HG03457 (cell line): ENCODE measurements around the gene HEYL.
"Not testable (repeated sequence)": the region's sequence is repeated elsewhere in the genome, so short reads cannot be mapped to it uniquely, and the experiment has no call there.

ENCODE experiments used
- ATAC-seq: cut with Tn5 transposase; IDR thresholded peaks from one replicate; pipeline ENCODE4 v1.9.1; 2021; ENCODE audit warnings: moderate number of reproducible peaks; ENCODE audit not compliant: unreplicated experiment

Gene HEYL

DNA sequence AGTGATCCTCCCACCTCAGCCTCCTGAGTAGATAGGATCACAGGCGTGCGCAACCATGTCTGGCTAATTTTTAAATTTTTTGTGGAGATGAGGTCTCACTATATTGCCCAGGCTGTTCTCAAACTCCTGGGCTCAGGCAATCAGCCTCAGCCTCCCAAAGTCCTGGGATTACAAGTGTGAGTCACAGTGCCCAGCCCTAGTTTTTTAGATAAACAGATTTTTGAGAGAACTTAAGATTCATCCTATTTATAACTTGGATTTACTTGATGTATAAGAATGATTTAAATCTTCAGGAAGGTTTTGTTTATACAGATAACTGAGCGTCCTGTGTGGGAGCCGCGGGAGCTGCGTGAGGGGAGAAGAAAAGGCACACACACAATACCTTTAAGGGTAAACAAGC lies 26.2 kb downstream of the HEYL start:
- no peak for ATAC-seq

DNA sequence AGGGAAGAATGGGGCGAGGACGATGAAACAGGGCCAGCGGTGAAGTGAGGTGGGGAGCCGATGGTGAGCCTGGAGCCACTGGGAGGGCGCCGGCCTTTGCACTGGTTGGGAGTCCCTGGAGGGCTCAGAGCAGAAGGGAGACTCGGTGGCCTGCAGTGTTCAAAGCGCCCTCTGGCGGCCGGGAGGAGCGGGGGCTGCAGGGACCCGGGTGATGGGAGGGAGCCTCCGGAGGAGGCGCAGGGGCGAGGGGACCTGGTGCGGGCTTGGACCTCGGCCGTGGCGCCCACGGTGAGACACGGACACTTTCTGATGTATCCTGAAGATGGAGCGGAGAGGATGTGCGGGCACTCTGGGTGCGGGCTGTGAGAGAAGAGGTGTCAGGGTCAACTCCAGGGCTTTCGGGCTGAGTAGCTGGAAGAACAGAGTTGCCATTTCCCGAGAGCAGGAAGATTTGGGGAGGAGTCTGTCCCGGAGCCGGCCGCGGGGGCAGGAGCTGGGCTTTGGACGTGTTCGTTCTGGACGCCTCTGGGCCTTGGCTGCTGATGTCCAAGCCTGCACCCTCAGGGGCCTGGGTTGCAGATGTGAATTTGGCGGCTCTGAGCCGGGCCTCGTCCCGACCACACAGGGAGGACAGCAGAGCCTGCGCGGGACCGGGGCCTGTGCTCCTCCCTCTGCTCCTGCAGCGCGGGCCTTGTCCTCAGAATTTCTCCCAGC lies 29.7 kb downstream of the HEYL start:
- no peak for ATAC-seq

DNA sequence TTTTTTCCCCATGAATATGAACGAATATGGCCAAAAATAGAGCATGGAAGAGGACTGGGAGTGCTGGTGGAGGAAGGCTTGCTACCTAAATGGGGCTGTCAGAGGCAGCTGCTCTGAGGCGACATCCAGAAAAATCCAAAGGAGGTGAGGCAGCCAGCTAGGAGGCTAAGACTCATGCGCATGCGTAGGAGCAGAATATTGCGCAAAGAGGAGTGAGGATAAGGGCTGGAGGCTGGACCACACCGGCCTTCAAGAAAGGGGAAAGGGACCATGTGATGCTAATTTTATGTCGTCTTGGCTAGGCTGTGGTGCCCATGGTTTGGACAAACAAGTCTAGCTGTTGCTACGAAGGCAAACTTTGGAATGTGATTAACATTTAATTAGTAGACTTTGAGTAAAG lies 30.5 kb downstream of the HEYL start:
- ATAC-seq, result no peak

DNA sequence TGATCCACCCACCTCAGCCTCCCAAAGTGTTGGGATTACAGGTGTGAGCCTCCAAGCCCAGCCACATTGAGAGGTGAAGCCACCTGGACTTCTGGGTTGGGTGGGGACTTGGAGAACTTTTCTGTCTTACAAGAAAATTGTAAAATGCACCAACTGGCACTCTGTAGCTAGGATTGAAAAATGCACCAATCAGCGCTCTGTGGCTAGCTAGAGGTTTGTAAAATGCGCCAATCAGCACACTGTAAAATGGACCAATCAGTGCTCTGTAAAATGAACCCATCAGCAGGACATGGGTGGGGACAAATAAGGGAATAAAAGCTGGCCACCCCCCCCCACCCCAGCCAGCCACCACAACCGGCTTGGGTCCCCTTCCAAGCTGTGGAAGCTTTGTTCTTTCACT lies 35.8 kb downstream of the HEYL start:
- ATAC-seq, result not testable (repeated sequence)

DNA sequence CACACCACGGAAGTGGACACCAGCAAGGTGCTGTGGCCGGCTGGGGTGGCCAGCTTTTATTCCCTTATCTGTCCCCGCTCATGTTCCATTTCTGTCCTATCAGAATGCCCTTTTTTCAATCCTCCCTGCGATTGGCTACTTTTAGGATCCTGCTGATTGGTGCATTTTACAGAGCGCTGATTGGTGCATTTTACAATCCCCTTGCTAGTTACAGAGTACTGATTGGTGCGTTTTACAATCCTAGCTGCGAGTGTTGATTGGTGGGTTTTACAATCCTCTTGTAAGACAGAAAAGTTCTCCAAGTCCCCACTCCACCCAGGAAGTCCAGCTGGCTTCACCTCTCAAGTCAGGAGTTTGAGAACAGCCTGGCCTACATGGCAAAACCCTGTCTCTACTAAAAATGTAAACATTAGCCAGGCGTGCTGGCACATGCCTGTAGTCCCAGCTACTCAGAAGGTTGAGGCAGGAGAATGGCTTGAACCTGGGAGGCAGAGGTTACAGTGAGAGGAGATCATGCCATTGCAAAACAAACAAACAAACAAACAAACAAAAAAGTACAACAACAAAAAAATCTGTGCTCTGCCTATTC lies 37.7 kb downstream of the HEYL start:
- not testable (repeated sequence) for ATAC-seq

DNA sequence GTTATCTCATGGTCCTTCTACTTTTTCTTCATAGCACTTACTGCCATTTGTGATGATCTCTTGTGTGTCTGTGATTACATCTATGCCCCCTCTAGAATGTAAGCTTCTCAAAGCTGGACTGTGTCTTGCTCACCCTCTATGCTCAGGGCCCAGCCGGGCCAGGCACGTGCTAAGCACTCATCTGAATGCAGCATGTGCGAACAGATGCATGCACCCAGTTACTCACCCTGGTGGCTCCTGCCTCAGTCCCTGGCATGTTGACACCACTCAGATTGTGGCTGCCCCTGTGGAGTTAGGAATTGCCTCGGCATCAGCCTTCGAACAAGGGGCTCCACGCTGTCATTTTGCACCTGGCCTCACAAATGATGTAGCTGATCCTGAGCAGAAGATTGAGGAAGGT lies 43.3 kb downstream of the HEYL start:
- no peak for ATAC-seq

DNA sequence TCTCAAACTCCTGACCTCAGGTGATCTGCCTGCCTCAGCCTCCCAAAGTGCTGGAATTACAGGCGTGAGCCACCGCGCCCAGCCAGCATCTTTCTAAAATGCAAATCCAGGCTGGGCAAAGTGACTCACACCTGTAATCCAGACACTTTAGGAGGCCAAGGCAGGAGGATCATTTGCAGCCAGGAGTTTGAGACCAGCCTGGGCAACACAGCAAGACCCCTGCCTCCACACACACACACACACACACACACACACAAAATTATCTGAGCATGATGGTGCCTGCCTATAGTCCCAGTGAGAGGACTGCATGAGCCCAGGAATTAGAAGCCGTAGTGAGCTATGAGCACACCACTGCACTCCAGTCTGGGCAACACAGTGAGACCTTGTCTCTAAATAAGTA lies 46.1 kb downstream of the HEYL start:
- no peak for ATAC-seq

DNA sequence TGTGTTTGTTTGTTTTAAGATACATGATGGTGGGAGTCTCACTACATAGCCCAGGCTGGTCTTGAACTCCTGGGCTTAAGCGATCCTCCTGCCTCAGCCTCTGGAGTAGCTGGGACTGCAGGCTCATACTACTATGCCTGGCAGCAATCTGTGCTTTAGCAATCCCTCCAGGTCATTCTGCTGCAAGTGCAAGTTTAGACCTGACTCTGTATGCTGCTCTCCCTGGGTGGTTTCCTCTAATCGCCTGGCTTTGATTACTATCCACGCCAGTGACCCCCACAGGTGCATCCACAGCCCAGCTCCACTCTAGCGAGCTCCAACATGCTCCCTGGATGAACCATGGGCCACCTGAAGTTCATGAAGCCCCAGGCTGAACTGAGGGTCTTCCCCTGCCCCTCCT lies 47.4 kb downstream of the HEYL start:
- ATAC-seq, result no peak

DNA sequence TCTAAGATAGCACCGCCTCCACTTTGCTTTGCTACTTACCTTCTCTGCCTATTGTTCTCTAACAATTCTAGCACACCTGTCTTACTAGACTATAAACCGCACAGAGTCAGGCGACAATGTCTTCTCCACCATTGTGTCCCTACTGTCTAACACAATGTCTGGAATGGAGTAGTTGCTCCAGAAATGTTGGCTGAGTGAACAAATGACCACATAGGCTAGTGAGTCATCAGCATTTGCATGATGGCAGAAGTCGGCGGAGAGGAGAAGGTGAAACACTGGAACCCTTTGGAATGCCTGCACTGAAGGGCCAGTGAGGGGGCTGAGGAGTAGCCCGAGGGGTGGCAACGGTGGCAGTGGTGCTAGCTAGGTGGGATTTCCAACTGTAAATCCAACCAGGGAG lies 48.9 kb downstream of the HEYL start:
- ATAC-seq, result no peak

DNA sequence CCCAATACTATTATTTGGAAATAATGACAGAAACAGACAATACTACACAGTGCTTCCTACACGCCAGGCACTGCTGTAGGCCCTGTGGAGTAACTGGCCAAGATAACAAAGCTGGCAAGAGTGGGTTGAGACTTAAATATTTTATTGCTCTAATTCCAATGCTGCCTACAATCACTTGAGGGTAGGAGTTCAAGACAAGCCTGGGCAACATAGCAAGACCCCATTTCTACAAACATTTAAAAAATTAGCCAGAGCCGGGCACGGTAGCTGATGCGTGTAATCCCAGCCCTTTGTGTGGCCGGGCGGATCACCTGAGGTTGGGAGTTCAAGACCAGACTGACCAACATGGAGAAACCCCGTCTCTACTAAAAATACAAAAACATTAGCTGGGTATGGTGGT lies 53.5 kb downstream of the HEYL start:
- ATAC-seq, result no peak

DNA sequence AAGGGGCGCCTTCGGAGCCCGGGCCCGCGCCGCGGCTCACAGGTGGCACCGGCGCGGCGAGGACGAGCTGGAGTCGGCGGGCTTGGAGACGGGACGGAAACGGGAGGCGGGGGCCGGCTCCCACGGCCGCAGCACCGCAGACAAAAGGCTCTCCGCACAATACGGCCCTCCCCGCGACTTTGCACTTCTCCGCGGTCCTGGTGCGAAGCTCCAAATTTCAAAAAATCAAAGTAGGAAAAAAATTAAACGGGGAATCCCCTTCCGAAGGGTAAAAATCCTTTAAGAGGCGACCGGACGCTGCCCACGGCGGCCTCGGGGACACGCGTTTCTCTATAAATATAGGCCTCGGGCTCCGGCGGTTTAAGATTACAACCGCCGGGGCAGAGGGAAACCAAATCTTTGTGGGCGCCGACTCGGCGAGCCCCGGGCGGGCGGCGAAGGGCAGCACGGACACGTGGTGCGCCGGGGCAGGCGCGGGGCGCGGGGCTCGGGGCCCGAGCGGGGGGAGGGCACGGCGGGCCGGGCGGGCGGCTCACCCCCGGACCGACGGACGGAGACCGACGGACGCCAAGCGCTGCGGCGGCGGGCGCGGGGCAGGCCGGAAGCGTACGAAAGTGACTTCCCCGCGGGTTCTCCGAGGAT lies 63.3 kb downstream of the HEYL start:
- ATAC-seq, result peak; percentile 27

DNA sequence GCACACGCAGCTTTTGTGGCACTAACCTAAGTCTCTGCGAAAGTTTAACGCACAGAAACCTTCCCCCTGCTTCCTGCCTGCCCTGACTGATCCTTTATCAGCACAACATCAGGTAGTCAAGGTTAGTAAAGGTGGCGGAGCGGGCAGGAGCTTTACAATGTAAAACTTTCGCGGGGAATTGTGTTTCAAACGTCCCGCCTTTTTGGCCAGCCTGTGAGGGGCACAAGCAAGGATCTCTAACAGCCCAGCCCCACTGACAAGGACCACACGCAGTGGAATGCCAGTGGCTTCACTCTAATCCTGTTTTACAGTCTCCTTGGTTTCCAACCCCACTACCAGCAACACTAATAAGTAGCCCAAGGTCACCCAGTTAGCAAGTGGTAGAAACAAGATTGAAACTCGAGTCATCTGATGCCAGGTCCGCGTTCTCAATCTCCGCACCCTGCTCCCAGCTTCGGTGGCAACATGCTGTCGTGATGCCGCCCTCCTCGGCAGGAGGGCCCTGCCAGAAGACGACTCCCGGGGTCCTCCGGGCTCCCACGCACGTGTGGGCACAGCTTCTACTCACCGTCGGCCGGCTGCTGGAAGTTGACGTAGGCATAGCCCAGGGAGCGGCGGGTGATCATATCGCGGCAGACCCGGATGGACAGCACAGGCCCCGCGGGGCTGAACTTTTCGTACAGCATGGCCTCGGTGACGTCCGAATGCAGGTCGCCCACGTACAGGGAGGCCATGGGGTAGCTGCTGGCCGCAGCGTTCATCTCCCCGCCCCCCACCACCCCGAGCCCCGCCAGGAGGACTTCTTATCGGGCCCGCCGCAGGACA lies 64.0 kb downstream of the HEYL start:
- ATAC-seq, result peak; percentile 4

DNA sequence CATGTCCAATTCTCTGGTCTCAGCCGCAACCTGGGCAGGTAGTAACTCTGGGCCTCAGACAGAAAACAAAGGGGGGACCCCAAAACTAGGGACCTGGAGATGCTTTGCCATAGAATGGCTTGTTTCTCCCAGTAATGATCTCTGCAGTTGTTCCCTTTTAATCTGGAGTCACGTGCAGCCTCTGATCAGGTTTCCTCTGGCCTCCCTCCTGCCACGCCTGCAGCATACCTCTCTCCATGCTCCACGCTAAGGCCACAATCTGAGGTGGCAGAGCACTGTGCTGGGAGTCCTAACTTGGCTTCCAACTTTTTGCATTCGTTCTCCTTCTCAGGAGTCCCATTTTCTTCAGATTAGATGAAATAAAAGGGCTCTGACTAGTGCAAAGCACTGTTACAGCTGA lies 64.8 kb downstream of the HEYL start:
- no peak for ATAC-seq
